Measurements from ENCODE around the gene USH1C. TPM values are rescaled to one million over a fixed set of nuclear protein-coding genes. Genes with fewer than 3 reads are reported as not detected.

The USH1C gene
- total and polyA plus RNA-seq, 9 of the 15 experiments (the other 6 are each of a cell fraction or from before 2014, with no cell fraction given) = 0.04 TPM; not detected in 8

DNA sequence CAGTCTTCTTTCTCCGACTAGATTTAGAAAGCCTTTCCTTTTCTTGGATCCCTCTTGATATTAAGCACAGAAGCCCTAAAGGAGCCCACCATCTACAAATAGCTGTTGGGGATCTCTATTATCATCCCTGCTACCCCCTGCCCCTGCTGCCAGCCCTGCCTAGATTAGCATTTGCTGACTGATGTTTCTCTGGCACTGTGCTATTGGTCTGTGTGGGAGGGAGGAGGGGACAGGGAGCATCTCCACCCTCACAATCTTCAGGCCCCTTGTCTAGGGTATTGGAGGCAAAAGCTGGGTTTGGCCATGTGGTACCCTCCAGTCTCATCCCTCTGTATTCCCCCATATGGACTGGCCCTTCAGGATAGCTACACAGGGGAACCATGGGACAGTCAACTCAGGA, 6.2 kb downstream of the USH1C start:
- DNase-seq (ENCODE audit: extremely low read depth in 1 of 4, low spot score in 3 of 4) = no peak
- in situ Hi-C loops (cut with MboI) = no loop called here
- Histone ChIP-seq H3K9me3 (replicated peaks; ENCODE audit: control insufficient read depth, insufficient read depth, low read depth, low read length) (no peaks in the 10 kb centered on the region), H4K20me1 (replicated peaks; ENCODE audit: control insufficient read depth, insufficient read depth, low read length) (peaks cover 5% of the 10 kb centered on the region), H3K9me1 (ENCODE audit: control insufficient read depth, insufficient read depth, low read length) (no peaks in the 10 kb centered on the region), H3K4me1 (replicated peaks in 1 of 2; ENCODE audit: control insufficient read depth in 2 of 2, insufficient read depth in 2 of 2, low read length in 2 of 2) (no peaks in the 10 kb centered on the region), H2AFZ (ENCODE audit: low read depth, low read length) (no peak overlapping the region), H3K36me3 (ENCODE audit: control insufficient read depth, insufficient read depth, low read length) (no peaks in the 10 kb centered on the region), H3K9ac (ENCODE audit: insufficient read depth in 1 of 2, low read depth in 2 of 2, low read length in 2 of 2) (no peak overlapping the region), H3K27me3 (ENCODE audit: control insufficient read depth in 2 of 2, insufficient read depth in 2 of 2, low read length in 2 of 2) (peaks cover 5 to 53% of the 10 kb centered on the region in 2 experiments; a peak in 4 of 5 replicates), H3K79me2 (ENCODE audit: control insufficient read depth, insufficient read depth, low read length) (no peaks in the 10 kb centered on the region), H3K27ac (ENCODE audit: extremely low read depth, low read depth, low read length) (no peak overlapping the region), H3K4me3 (no peak overlapping the region), H3K4me2 (ENCODE audit: insufficient read depth, low read length) (no peak overlapping the region)
- ATAC-seq = no peak
- BruUV-seq (replicated peaks) = no TSS peak
- POLR2A ChIA-PET = interaction anchor here (0.6 to 0.7 kb wide), 2 partner anchors 9 to 384 kb away, joined by 3 to 4 read pairs; no protein-coding TSS in a partner anchor
- CTCF ChIA-PET (ENCODE audit: low intra/inter-chr PET ratio) = no interaction called here
- 0% methylated on average over 1 of the region's 1 CpG for WGBS (ENCODE audit: insufficient coverage, low coverage, missing lambda C conversion rate)
- TF ChIP-seq, protein P1, sequence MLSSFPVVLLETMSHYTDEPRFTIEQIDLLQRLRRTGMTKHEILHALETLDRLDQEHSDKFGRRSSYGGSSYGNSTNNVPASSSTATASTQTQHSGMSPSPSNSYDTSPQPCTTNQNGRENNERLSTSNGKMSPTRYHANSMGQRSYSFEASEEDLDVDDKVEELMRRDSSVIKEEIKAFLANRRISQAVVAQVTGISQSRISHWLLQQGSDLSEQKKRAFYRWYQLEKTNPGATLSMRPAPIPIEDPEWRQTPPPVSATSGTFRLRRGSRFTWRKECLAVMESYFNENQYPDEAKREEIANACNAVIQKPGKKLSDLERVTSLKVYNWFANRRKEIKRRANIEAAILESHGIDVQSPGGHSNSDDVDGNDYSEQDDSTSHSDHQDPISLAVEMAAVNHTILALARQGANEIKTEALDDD (IDR thresholded peaks at IDR 0.05) = no peak
- TF ChIP-seq PRMT5 (CRISPR knock-in tag; IDR thresholded peaks at IDR 0.05) (no peak), ZNF384 (IDR thresholded peaks at IDR 0.05; ENCODE audit: low read depth, low read length) (no peak)
- TF ChIP-seq, protein P2, sequence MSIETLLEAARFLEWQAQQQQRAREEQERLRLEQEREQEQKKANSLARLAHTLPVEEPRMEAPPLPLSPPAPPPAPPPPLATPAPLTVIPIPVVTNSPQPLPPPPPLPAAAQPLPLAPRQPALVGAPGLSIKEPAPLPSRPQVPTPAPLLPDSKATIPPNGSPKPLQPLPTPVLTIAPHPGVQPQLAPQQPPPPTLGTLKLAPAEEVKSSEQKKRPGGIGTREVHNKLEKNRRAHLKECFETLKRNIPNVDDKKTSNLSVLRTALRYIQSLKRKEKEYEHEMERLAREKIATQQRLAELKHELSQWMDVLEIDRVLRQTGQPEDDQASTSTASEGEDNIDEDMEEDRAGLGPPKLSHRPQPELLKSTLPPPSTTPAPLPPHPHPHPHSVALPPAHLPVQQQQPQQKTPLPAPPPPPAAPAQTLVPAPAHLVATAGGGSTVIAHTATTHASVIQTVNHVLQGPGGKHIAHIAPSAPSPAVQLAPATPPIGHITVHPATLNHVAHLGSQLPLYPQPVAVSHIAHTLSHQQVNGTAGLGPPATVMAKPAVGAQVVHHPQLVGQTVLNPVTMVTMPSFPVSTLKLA (conservative IDR thresholded peaks at IDR 0.05) = no peak
- TF ChIP-seq, protein P3, sequence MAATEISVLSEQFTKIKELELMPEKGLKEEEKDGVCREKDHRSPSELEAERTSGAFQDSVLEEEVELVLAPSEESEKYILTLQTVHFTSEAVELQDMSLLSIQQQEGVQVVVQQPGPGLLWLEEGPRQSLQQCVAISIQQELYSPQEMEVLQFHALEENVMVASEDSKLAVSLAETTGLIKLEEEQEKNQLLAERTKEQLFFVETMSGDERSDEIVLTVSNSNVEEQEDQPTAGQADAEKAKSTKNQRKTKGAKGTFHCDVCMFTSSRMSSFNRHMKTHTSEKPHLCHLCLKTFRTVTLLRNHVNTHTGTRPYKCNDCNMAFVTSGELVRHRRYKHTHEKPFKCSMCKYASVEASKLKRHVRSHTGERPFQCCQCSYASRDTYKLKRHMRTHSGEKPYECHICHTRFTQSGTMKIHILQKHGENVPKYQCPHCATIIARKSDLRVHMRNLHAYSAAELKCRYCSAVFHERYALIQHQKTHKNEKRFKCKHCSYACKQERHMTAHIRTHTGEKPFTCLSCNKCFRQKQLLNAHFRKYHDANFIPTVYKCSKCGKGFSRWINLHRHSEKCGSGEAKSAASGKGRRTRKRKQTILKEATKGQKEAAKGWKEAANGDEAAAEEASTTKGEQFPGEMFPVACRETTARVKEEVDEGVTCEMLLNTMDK (IDR thresholded peaks at IDR 0.05; ENCODE audit: borderline replicate concordance, insufficient read depth, low read depth, low read length, poor library complexity, severe bottlenecking) = no peak
- intact Hi-C loops (cut with micrococcal nuclease) = no loop called here
- no peak for FAIRE-seq
